Fibroblast of peridontal ligament (primary cell): ENCODE results near the gene RADIL.

Experiments
- DNase-seq: peaks from one replicate; pipeline ENCODE4 v3.0.0-alpha.2; 2010; ENCODE audit errors: extremely low read depth

RADIL gene

DNA sequence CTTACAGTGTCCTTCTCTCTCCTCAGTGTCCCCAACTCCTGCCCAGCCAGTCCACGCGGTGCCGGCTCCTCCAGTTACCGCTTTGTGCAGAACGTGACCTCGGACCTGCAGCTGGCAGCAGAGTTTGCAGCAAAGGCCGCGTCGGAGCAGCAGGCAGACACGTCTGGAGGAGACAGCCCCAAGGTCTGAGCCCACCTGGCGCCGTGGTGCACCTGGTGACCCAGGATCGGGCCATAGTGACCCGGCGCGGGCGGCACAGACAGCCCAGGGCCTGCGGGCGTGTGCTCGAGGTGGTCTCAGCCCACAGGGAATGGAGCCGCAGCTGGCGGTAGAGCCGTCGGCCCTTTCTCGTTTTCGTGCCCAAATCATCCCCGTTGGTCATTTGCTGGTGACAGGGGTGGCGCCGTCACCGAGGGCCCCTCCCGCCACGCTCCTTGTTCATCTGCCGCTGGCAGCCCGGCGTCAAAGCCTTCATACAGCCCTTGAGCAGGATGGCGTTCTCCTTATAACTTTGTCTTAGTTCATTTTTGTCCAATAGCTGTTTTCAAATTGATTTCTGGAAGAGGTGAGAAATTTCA lies 129.0 kb downstream of the RADIL start:
- no peak for DNase-seq

DNA sequence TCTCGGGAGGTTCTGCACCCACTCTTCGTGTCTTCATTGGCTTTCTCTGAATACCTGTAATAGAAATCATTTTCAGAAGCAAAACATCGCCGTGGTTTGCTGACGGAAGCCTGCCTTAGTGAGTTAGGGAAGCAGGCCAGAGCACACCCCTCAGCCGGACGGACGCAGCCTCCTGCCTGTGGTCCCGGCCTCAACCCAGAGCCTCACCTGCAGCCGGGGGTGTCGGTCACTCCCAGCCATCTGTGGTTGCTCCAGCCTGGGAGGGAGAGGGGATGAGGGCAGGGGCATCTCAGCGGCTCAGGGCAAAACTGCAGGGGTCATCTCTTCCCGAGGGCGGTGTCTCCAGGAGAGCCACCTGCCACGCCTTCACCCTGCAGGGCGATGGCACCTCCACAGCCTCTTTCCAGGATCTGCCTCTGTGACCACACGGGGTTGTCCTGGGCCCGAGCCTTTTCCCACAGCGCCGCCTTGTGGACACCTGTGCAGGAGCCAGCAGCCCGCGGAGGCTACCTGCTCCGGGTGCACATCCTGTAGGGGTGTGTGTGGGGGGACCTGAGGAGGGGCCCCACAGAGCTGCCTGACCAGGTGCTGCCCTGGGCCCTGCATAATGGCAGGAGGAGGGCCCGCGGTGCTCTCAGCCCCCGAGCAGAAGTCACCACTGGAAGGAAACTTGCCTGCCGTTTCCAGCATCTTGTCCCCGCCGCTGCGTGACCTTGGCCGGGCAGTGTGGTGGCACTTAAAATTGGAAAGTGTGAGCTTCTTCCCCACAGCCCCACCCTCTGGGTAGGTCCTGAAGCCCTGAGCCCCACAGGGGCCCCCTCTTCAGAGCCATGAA lies 129.7 kb downstream of the RADIL start:
- DNase-seq: peak; percentile 21

DNA sequence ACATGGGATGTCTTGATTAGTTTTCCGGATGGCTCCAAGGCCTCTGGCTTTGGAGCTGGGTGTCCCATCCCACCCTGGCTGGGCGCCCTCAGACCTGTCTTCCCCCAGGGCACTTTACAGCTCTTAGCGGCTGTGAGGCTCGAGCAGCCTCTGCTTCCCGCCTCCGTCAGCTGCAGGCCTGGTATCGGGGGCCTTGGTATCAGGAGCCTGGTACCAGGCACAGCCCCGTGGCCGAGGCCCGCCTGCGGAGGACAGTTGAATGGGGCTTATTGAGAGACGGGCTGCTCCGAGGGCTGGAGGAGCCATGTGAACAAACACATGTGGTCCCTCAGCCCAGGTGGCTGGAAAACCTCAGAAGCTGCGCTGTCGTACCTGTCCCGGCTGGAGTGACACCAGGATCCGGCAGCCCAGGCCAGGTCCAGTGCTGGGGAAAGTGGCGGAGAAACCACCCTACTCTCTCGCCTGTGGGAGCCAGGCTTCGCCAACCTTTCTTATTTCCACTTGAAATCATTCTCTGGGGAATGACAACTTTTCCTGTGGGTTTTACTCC lies 132.0 kb downstream of the RADIL start:
- no peak for DNase-seq

DNA sequence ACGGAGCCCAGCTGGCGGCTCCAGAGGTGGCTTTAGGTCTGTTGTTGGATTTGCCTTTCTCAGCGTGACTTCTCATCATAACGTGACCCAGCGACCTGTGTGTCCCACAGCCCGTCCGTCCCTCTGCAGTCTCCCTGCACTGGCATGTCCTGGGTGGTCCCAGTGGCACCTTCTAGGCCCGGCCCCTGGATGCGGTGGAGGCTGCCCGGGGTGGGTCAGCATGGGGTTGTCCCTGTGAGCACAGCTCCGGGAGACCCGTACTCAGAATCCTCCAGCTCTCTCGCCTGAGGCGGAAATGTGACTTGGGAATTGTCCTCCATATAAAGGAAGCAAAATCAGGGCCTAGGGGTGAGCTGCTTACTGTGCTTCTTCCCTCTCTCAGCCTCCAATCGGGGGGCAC lies 133.7 kb downstream of the RADIL start:
- DNase-seq: no peak

DNA sequence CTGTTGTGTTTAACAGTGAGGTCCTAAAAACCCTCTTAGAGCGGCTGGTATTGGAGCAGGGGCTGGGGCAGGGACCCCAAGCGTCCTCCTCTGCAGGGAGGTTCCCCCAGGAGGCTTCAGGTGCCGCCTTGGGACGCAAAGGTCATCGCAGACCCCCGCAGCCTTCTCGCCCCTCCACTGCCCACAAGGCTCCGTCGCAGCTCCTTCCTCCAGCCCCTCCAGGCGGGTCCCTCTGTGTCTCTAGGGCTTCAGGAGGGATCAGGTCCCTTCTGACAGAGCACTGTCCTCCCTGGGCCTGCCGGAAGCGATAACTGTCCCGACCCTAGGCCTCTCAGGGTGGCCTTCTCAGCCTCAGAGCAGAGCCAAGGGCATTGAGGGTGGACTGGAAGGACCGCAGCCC lies 134.2 kb downstream of the RADIL start:
- DNase-seq: no peak
